ENCODE results near the gene HTT. TPM values are rescaled to one million over a fixed set of nuclear protein-coding genes. Genes with fewer than 3 reads are reported as not detected.
"Not testable (repeated sequence)": the region's sequence is repeated elsewhere in the genome, so short reads cannot be mapped to it uniquely, and the experiment has no call there.

HTT gene
- total RNA-seq, 1 experiment from 2014 or later, result 66.8 TPM

DNA sequence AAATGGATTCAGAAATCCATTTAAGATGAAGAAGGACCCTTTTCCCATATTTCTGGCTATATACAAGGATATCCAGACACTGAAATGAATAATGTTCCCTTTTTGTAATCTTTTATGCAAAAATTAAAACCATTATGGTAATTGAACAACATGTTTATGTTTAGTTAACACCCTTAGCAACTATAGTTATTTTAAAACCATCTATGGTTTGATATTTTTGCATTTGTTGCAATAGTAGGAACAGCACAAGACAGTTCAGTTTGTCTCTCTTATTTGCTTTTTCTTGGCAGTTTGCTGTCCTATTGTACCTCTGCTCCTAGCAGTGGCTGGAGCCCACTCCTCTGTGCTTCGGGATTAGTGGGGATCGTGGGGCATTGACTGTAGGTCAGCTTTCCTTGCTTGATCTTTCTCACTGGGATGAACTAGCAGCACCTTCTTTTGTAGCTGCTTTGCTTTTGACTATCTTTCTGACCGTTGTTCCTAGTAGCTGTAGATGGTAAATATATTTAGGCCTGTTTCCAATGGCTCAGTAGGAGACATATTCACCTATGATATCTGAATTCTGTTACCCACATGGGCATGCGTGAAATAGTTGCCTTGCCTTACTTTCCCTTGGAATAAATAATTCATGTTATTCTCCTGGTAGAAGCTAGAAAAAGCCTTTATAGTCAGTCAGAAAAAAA, 12.8 kb downstream of the HTT start:
- Histone ChIP-seq H3K27ac (ENCODE audit: low read depth, low read length, poor library complexity, severe bottlenecking) (no peak overlapping the region), H3K9me3 (ENCODE audit: low read depth, low read length, poor library complexity, severe bottlenecking) (no peaks in the 10 kb centered on the region), H3K4me3 (ENCODE audit: low read depth, low read length, poor library complexity, severe bottlenecking) (no peak overlapping the region), H3K4me1 (ENCODE audit: insufficient read depth, low read length, poor library complexity, severe bottlenecking) (no peaks in the 10 kb centered on the region), H3K36me3 (ENCODE audit: insufficient read depth, low read length, poor library complexity, severe bottlenecking) (peaks cover 6% of the 10 kb centered on the region), H3K27me3 (replicated peaks; ENCODE audit: insufficient read depth, low read depth, low read length, poor library complexity) (no peaks in the 10 kb centered on the region)
- BruUV-seq (replicated peaks), result no TSS peak
- ChIA-PET CTCF (no interaction called here), POLR2A (ENCODE audit: low non-redundant PET) (no interaction called here)
- no peak for DNase-seq (ENCODE audit: low spot score)
- TF ChIP-seq, protein P1, sequence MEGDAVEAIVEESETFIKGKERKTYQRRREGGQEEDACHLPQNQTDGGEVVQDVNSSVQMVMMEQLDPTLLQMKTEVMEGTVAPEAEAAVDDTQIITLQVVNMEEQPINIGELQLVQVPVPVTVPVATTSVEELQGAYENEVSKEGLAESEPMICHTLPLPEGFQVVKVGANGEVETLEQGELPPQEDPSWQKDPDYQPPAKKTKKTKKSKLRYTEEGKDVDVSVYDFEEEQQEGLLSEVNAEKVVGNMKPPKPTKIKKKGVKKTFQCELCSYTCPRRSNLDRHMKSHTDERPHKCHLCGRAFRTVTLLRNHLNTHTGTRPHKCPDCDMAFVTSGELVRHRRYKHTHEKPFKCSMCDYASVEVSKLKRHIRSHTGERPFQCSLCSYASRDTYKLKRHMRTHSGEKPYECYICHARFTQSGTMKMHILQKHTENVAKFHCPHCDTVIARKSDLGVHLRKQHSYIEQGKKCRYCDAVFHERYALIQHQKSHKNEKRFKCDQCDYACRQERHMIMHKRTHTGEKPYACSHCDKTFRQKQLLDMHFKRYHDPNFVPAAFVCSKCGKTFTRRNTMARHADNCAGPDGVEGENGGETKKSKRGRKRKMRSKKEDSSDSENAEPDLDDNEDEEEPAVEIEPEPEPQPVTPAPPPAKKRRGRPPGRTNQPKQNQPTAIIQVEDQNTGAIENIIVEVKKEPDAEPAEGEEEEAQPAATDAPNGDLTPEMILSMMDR (conservative IDR thresholded peaks at IDR 0.05; ENCODE audit: low read depth, low read length), result no peak
- no peak for TF ChIP-seq EZH2 (IDR thresholded peaks at IDR 0.05; ENCODE audit: borderline replicate concordance, low read depth, low read length, poor library complexity, severe bottlenecking)
- intact Hi-C loops (cut with micrococcal nuclease; ENCODE audit: unreplicated experiment), result no loop called here

DNA sequence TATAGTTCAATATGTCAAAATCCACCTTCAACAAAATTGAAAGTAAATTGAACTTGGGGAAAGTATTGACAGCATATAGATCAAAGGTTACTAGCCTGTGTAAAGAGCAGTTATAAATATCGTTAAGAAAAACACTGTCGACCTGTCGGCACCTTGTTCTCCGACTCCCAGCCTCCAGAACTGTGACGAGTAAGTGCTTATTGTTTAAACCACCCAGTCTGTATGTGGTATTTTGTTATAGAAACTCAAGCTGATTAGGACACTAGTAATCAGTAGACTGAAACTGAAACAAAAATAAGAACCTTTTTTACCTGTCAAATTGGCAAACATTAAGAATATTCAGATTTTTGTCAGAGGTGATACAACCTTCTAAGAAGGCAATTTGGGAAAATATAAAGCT, 17.0 kb downstream of the HTT start:
- no peaks in the 10 kb centered on the region for H3K9me3 ChIP-seq (ENCODE audit: low read depth, low read length, poor library complexity, severe bottlenecking)
- CTCF ChIA-PET, result no interaction called here

DNA sequence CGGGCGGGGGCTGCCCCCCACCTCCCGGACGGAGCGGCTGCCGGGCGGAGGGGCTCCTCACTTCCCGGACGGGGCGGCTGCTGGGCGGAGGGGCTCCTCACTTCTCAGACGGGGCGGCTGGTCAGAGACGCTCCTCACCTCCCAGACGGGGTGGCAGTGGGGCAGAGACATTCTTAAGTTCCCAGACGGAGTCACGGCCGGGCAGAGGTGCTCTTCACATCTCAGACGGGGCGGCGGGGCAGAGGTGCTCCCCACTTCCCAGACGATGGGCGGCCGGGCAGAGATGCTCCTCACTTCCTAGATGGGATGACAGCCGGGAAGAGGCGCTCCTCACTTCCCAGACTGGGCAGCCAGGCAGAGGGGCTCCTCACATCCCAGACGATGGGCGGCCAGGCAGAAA, 20.2 kb downstream of the HTT start:
- CTCF ChIA-PET; H3K9me3 ChIP-seq (ENCODE audit: low read depth, low read length, poor library complexity, severe bottlenecking); H3K4me1 ChIP-seq (ENCODE audit: insufficient read depth, low read length, poor library complexity, severe bottlenecking); H3K36me3 ChIP-seq (ENCODE audit: insufficient read depth, low read length, poor library complexity, severe bottlenecking); H3K27ac ChIP-seq (ENCODE audit: low read depth, low read length, poor library complexity, severe bottlenecking); DNase-seq (ENCODE audit: low spot score); BruUV-seq (replicated peaks); intact Hi-C loops (cut with micrococcal nuclease; ENCODE audit: unreplicated experiment); H3K27me3 ChIP-seq (replicated peaks; ENCODE audit: insufficient read depth, low read depth, low read length, poor library complexity); H3K4me3 ChIP-seq (ENCODE audit: low read depth, low read length, poor library complexity, severe bottlenecking); POLR2A ChIA-PET (ENCODE audit: low non-redundant PET): not testable (repeated sequence)

More for the DNA sequence above, 17.0 kb downstream of the HTT start:
- intact Hi-C loops (cut with micrococcal nuclease; ENCODE audit: unreplicated experiment), result no loop called here
- Histone ChIP-seq H3K27me3 (replicated peaks; ENCODE audit: insufficient read depth, low read depth, low read length, poor library complexity) (no peaks in the 10 kb centered on the region), H3K27ac (ENCODE audit: low read depth, low read length, poor library complexity, severe bottlenecking) (no peak overlapping the region), H3K4me1 (ENCODE audit: insufficient read depth, low read length, poor library complexity, severe bottlenecking) (no peaks in the 10 kb centered on the region), H3K4me3 (ENCODE audit: low read depth, low read length, poor library complexity, severe bottlenecking) (no peak overlapping the region), H3K36me3 (ENCODE audit: insufficient read depth, low read length, poor library complexity, severe bottlenecking) (peaks cover 6% of the 10 kb centered on the region)
- no peak for DNase-seq (ENCODE audit: low spot score)
- no TSS peak for BruUV-seq (replicated peaks)
- TF ChIP-seq EZH2 (IDR thresholded peaks at IDR 0.05; ENCODE audit: borderline replicate concordance, low read depth, low read length, poor library complexity, severe bottlenecking), result no peak
- TF ChIP-seq, protein P1 (conservative IDR thresholded peaks at IDR 0.05; ENCODE audit: low read depth, low read length), result no peak
- POLR2A ChIA-PET (ENCODE audit: low non-redundant PET), result no interaction called here

DNA sequence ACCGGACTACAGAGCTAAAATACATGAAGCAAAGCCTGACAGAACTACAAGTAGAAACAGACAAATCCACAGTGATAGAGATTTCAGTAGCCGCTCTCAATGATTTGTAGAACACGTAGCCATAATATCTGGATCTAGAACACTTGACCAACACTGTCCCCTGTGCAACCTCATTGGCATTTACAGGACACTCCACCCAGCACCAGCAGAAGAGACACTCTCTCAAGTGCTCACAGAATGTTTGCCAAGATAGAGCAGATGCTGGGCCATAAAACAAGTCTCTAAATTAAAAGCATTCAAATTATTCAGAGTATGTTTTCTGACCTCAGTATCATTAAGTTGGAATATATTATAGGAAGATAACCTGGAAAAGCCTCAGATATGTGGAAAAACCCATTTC, 21.7 kb downstream of the HTT start:
- no TSS peak for BruUV-seq (replicated peaks)
- ChIA-PET CTCF (no interaction called here), POLR2A (ENCODE audit: low non-redundant PET) (no interaction called here)
- no peaks in the 10 kb centered on the region for H3K9me3 ChIP-seq (ENCODE audit: low read depth, low read length, poor library complexity, severe bottlenecking)
- DNase-seq (ENCODE audit: low spot score), result no peak
- intact Hi-C loops (cut with micrococcal nuclease; ENCODE audit: unreplicated experiment), result no loop called here
- peaks cover 5% of the 10 kb centered on the region for H3K36me3 ChIP-seq (ENCODE audit: insufficient read depth, low read length, poor library complexity, severe bottlenecking)
- no peak for TF ChIP-seq EZH2 (IDR thresholded peaks at IDR 0.05; ENCODE audit: borderline replicate concordance, low read depth, low read length, poor library complexity, severe bottlenecking)
- TF ChIP-seq, protein P1 (conservative IDR thresholded peaks at IDR 0.05; ENCODE audit: low read depth, low read length), result no peak
- H3K4me1 ChIP-seq (ENCODE audit: insufficient read depth, low read length, poor library complexity, severe bottlenecking), result no peaks in the 10 kb centered on the region
- H3K27ac ChIP-seq (ENCODE audit: low read depth, low read length, poor library complexity, severe bottlenecking), result no peak overlapping the region
- H3K27me3 ChIP-seq (replicated peaks; ENCODE audit: insufficient read depth, low read depth, low read length, poor library complexity), result no peaks in the 10 kb centered on the region
- H3K4me3 ChIP-seq (ENCODE audit: low read depth, low read length, poor library complexity, severe bottlenecking), result no peak overlapping the region
